GM12873 (cell line): ENCODE data around the gene SETD7.

ENCODE experiments used
- CTCF ChIP-seq: IDR thresholded peaks from 2 replicates; pipeline ENCODE4 v1.5.1; 2012; ENCODE audit warnings: low read depth, mild to moderate bottlenecking, moderate library complexity, low read length, control low read depth; ENCODE audit not compliant: insufficient read depth; ENCODE audit errors: missing control alignments

Gene SETD7

DNA sequence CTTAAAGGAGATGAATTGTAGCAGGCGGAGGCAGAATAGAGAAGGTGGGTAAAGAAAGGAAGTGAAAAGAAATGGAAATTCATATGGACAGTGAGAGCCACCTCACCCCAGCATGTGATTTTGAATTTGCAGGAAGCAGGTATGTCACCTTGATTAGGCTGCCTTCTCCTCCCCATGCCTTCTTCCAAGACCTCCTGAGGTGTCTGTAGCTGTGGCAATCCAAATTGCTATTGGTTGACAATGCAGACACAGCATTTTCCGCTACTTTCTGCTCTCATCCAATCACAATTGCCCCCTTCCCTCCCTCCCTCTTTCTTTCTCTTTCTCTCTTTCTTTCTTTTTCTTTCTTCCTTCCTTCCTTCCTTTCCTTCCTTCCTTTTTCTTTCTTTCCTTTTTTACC, 63.6 kb downstream of the SETD7 start:
- no peak for TF ChIP-seq CTCF

DNA sequence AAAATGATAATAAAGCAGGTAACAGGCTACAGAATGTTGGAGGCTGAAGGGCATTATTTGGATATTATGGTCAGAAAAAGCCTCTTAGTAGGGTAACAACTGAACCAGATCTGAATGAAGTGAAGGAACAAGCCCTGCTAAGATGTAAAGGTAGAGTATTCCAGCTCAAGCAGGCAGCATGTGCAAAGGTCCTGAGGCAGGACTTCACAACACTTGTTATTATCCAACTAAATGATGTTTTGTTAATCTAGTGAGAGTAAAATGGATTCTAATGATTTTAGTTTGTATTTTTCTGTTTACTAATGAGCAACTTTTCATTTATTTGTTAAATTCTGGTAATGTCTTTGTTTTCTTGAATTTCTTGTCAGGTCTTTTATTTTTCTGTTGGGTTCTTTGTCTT, 66.4 kb downstream of the SETD7 start:
- TF ChIP-seq CTCF: no peak

GRCh38 chr4:139488442-139488841, 67.6 kb downstream of the SETD7 start:
- TF ChIP-seq CTCF: no peak

GRCh38 chr4:139484783-139485311, 71.2 kb downstream of the SETD7 start:
- TF ChIP-seq CTCF: no peak

GRCh38 chr4:139483000-139483399, 73.0 kb downstream of the SETD7 start:
- TF ChIP-seq CTCF: no peak

- TF ChIP-seq CTCF: no peak
Observed at GRCh38 chr4:139481465-139481864, 74.6 kb downstream of the SETD7 start.

- no peak for TF ChIP-seq CTCF
Observed at GRCh38 chr4:139476363-139476762, 79.7 kb downstream of the SETD7 start.
